PFSK-1 (cell line): ENCODE measurements around the gene CAPN5.

Experiments
- FOXP2 ChIP-seq: optimal IDR thresholded peaks from 2 replicates; pipeline ENCODE3; 2011; ENCODE audit warnings: borderline replicate concordance, control low read depth, inconsistent platforms; ENCODE audit not compliant: insufficient read depth; ENCODE audit errors: extremely low read length, extremely low read depth
- POLR2AphosphoS5 ChIP-seq: IDR thresholded peaks from 2 replicates; pipeline ENCODE4 v1.6.1; 2012; ENCODE audit warnings: low read depth, mild to moderate bottlenecking, control low read depth, low read length, moderate library complexity
- SIN3A ChIP-seq: IDR thresholded peaks from 2 replicates; pipeline ENCODE4 v1.6.1; 2012; ENCODE audit warnings: mild to moderate bottlenecking, low read length, moderate library complexity, borderline replicate concordance; ENCODE audit not compliant: insufficient read depth
- TAF1 ChIP-seq: IDR thresholded peaks from 2 replicates; pipeline ENCODE4 v1.6.1; 2012; ENCODE audit warnings: low read length, control low read depth, borderline replicate concordance; ENCODE audit not compliant: insufficient read depth
- TF ChIP-seq, protein P1 (sequence below), 2 experiments: IDR thresholded peaks; 2 replicates each; pipeline versions ENCODE4 v1.6.1 to v1.8.0; 2011 to 2012; ENCODE audit warnings: low read depth in 2 of 2, low read length in 2 of 2, control low read depth in 1 of 2, inconsistent platforms in 1 of 2, mild to moderate bottlenecking in 1 of 2, moderate library complexity in 1 of 2; ENCODE audit not compliant: insufficient read depth in 1 of 2

DNA sequence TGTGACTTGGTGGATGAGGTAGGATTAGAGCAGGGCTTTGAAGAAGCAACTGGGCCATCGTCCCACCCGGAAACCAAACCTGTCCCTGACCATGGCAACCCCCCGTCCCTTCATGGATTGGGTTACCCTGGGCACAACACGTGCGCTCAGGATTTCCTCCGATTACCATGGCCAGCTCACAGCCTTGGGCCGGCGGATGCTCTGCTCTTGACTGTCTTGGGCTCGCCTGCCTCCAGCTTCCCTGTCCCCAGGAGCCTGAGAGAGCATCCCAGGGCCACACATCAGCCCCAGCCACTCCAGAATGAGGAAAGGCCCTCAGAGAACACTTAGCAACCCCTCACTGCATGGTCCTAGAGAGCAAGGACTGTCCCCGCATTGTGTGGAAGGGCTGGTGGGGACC, 84.1 kb downstream of the CAPN5 start:
- no peak for TF ChIP-seq POLR2AphosphoS5
- TF ChIP-seq TAF1: no peak
- TF ChIP-seq, protein P1, sequence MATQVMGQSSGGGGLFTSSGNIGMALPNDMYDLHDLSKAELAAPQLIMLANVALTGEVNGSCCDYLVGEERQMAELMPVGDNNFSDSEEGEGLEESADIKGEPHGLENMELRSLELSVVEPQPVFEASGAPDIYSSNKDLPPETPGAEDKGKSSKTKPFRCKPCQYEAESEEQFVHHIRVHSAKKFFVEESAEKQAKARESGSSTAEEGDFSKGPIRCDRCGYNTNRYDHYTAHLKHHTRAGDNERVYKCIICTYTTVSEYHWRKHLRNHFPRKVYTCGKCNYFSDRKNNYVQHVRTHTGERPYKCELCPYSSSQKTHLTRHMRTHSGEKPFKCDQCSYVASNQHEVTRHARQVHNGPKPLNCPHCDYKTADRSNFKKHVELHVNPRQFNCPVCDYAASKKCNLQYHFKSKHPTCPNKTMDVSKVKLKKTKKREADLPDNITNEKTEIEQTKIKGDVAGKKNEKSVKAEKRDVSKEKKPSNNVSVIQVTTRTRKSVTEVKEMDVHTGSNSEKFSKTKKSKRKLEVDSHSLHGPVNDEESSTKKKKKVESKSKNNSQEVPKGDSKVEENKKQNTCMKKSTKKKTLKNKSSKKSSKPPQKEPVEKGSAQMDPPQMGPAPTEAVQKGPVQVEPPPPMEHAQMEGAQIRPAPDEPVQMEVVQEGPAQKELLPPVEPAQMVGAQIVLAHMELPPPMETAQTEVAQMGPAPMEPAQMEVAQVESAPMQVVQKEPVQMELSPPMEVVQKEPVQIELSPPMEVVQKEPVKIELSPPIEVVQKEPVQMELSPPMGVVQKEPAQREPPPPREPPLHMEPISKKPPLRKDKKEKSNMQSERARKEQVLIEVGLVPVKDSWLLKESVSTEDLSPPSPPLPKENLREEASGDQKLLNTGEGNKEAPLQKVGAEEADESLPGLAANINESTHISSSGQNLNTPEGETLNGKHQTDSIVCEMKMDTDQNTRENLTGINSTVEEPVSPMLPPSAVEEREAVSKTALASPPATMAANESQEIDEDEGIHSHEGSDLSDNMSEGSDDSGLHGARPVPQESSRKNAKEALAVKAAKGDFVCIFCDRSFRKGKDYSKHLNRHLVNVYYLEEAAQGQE (IDR thresholded peaks at IDR 0.05; ENCODE audit: insufficient read depth in 1 of 2, low read depth in 2 of 2, low read length in 2 of 2): no peak
- no peak for TF ChIP-seq SIN3A
- no peak for TF ChIP-seq FOXP2
